BLaER1 treated with 17β-estradiol and CSF1 and Interleukin-3, amounts not matched to agents 10 nM and 100 nM (cell line): ENCODE data around the gene CLCN7.

Experiments
- H3K27ac ChIP-seq, 11 experiments: shearing (Covaris generic); formaldehyde crosslinking; 2 replicates each; pipeline ENCODE4 v1.8.1; 2022
- H3K27me3 ChIP-seq, 11 experiments: shearing (Covaris generic); formaldehyde crosslinking; 2 replicates each; pipeline ENCODE4 v1.8.1; 2022
- H3K36me3 ChIP-seq, 11 experiments: shearing (Covaris generic); formaldehyde crosslinking; 2 replicates each; pipeline ENCODE4 v1.8.1; 2022
- H3K4me1 ChIP-seq, 10 experiments: shearing (Covaris generic); formaldehyde crosslinking; 2 replicates each; pipeline ENCODE4 v1.8.1; 2022
- H3K4me2 ChIP-seq, 11 experiments: shearing (Covaris generic); formaldehyde crosslinking; 2 replicates each; pipeline ENCODE4 v1.8.1; 2022
- H3K4me3 ChIP-seq, 10 experiments: shearing (Covaris generic); formaldehyde crosslinking; 2 replicates each; pipeline ENCODE4 v1.8.1; 2022
- H3K9ac ChIP-seq, 11 experiments: shearing (Covaris generic); formaldehyde crosslinking; 2 replicates each; pipeline ENCODE4 v1.8.1; 2022
- H3K9me3 ChIP-seq, 11 experiments: shearing (Covaris generic); formaldehyde crosslinking; replicated peaks in 1 of 11; 2 replicates each; pipeline ENCODE4 v1.8.1; 2022
- H4K20me1 ChIP-seq, 11 experiments: shearing (Covaris generic); formaldehyde crosslinking; 2 replicates each; pipeline ENCODE4 v1.8.1; 2022
- Cebpa-rat ChIP-seq, 11 experiments: shearing (Covaris generic); IDR thresholded peaks; 2 replicates each; pipeline ENCODE4 v1.8.1; 2022

The CLCN7 gene

DNA sequence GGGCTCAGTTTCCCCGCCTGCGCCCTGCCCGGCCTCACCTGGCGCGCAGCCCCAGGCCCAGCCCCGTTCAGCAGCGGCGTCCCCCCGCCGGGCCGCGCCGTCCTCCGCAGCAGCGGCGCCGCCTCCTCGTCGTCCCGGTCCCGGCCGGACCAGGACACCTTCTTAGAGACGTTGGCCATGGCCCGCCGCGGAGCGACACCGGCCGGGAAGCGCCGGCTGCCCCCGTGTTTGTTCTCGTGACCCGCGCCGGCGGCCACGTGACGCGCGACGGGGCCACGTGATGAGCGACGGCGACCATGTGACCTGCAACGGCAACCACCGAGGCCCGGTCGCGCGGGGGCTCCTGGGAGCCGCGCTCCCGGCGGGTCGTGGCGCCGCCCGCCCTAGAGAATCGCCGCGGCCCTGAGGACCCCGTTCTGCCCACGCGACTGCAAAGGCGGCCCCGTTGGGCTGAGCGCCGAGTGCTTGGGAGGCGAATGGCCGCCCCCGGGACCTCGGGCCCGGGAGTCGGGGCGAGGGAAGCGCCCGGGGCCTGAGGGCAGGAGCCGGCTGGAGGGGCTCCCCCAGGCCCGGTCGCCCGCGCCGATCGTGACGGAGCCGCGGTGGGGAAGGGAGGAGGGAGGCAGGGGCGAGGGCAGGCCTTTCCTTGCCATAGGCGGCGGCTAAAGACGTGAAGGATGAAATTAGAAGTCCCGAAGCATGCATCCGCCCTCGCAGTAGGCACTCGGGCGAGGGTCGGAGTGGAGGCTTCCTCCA lies at the start of gene CLCN7:
Gene CLCN7, minus strand, starts transcription at position 233 of the 756 bp plus-strand sequence. Its CDS starts 54 bp downstream, at position 179.
- H3K4me2 ChIP-seq: peak within 1 kb of the TSS; percentile 94 to 99 (median 98)
- H4K20me1 ChIP-seq: peaks cover 0 to 31% (median 0%) of the 10 kb centered on the region in 11 experiments; a peak in 2 of 22 replicates
- no peak for TF ChIP-seq Cebpa-rat (IDR thresholded peaks at IDR 0.05)
- H3K36me3 ChIP-seq: no peaks in the 10 kb centered on the region
- peaks cover 0 to 11% (median 0%) of the 10 kb centered on the region in 11 experiments; a peak in 2 of 22 replicates for H3K9me3 ChIP-seq
- H3K4me1 ChIP-seq: peaks cover 55 to 65% (median 62%) of the 10 kb centered on the region in 10 experiments
- peak within 1 kb of the TSS; percentile 81 to 98 (median 94) for H3K4me3 ChIP-seq
- no peaks in the 10 kb centered on the region for H3K27me3 ChIP-seq
- peak within 1 kb of the TSS; percentile 95 to 99 (median 99) for H3K9ac ChIP-seq
- H3K27ac ChIP-seq: peak within 1 kb of the TSS; percentile 97 to 100 (median 99)

- H3K27me3 ChIP-seq: peaks cover 0 to 17% (median 0%) of the 10 kb centered on the region in 11 experiments; a peak in 8 of 22 replicates
- H3K9me3 ChIP-seq: no peaks in the 10 kb centered on the region
- H3K4me2 ChIP-seq: no peak overlapping the region
- peaks cover 0 to 30% (median 9%) of the 10 kb centered on the region in 11 experiments; a peak in 9 of 22 replicates for H4K20me1 ChIP-seq
- no peak for TF ChIP-seq Cebpa-rat (IDR thresholded peaks at IDR 0.05)
- H3K27ac ChIP-seq: no peak overlapping the region
- H3K9ac ChIP-seq: no peak overlapping the region
- H3K36me3 ChIP-seq: peaks cover 0 to 19% (median 0%) of the 10 kb centered on the region in 11 experiments; a peak in 7 of 22 replicates
- no peak overlapping the region for H3K4me3 ChIP-seq
- H3K4me1 ChIP-seq: peaks cover 12 to 35% (median 29%) of the 10 kb centered on the region in 10 experiments
These were observed 49.5 kb upstream of the CLCN7 start for GRCh38 chr16:1524366-1524765.

GRCh38 chr16:1523581-1524245 lies 48.9 kb upstream of the CLCN7 start:
- H3K4me3 ChIP-seq: no peak overlapping the region
- H3K4me1 ChIP-seq: peaks cover 12 to 33% (median 29%) of the 10 kb centered on the region in 10 experiments
- H3K27ac ChIP-seq: no peak overlapping the region
- peaks cover 0 to 28% (median 7%) of the 10 kb centered on the region in 11 experiments; a peak in 9 of 22 replicates for H4K20me1 ChIP-seq
- H3K9me3 ChIP-seq: no peaks in the 10 kb centered on the region
- H3K9ac ChIP-seq: no peak overlapping the region
- no peak overlapping the region for H3K4me2 ChIP-seq
- H3K36me3 ChIP-seq: peaks cover 0 to 20% (median 0%) of the 10 kb centered on the region in 11 experiments; a peak in 7 of 22 replicates
- H3K27me3 ChIP-seq: peaks cover 0 to 17% (median 0%) of the 10 kb centered on the region in 11 experiments; a peak in 8 of 22 replicates
- no peak for TF ChIP-seq Cebpa-rat (IDR thresholded peaks at IDR 0.05)

GRCh38 chr16:1520461-1520860 lies 45.6 kb upstream of the CLCN7 start:
- Histone ChIP-seq H3K36me3 (peaks cover 0 to 20% (median 0%) of the 10 kb centered on the region in 11 experiments; a peak in 7 of 22 replicates), H3K4me1 (peaks cover 0 to 4% (median 3%) of the 10 kb centered on the region in 10 experiments; a peak in 16 of 20 replicates), H3K27ac (no peak overlapping the region), H3K27me3 (peaks cover 0 to 5% (median 0%) of the 10 kb centered on the region in 11 experiments; a peak in 5 of 22 replicates), H3K9me3 (no peaks in the 10 kb centered on the region; a peak in 2 of 22 replicates), H3K9ac (no peak overlapping the region; a peak in 1 of 22 replicates), H4K20me1 (peaks cover 0 to 9% (median 0%) of the 10 kb centered on the region in 11 experiments; a peak in 3 of 22 replicates), H3K4me3 (no peak overlapping the region), H3K4me2 (no peak overlapping the region)
- TF ChIP-seq Cebpa-rat (IDR thresholded peaks at IDR 0.05): no peak

DNA sequence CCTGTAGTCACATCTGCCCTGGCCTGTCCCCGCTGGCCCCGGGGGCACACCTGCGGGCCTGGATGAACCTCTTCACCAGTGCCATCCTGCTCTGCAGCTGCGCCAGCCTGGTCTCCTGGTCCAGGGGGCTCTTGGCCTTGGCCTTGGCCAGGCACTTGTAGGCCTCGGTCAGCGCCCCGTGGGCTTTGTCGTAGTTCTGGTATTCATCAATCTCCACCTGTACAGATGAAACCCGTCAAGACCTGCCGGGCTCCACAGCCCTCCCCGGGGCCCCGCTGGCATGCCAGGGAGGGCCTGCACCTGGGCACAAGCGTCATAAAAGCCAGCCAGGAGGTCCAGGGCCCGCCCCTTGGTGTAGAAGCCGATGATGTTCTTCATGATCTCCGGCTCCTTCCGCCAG lies 45.0 kb upstream of the CLCN7 start:
- Histone ChIP-seq H3K36me3 (peaks cover 0 to 20% (median 0%) of the 10 kb centered on the region in 11 experiments; a peak in 7 of 22 replicates), H3K27ac (no peak overlapping the region), H4K20me1 (peaks cover 0 to 7% (median 0%) of the 10 kb centered on the region in 11 experiments; a peak in 2 of 22 replicates), H3K4me1 (no peaks in the 10 kb centered on the region), H3K9ac (no peak overlapping the region), H3K27me3 (no peaks in the 10 kb centered on the region), H3K9me3 (peaks cover 0 to 6% (median 5%) of the 10 kb centered on the region in 11 experiments; a peak in 12 of 22 replicates), H3K4me3 (no peak overlapping the region), H3K4me2 (no peak overlapping the region)
- TF ChIP-seq Cebpa-rat (IDR thresholded peaks at IDR 0.05): no peak

GRCh38 chr16:1518626-1519135 lies 43.9 kb upstream of the CLCN7 start:
- Histone ChIP-seq H3K9me3 (peaks cover 10 to 18% (median 16%) of the 10 kb centered on the region in 11 experiments), H3K27me3 (no peaks in the 10 kb centered on the region), H3K4me1 (no peaks in the 10 kb centered on the region), H3K4me2 (no peak overlapping the region), H3K36me3 (peaks cover 0 to 28% (median 8%) of the 10 kb centered on the region in 11 experiments; a peak in 16 of 22 replicates), H3K4me3 (no peak overlapping the region), H3K9ac (no peak overlapping the region), H4K20me1 (peaks cover 0 to 7% (median 0%) of the 10 kb centered on the region in 11 experiments; a peak in 2 of 22 replicates), H3K27ac (no peak overlapping the region)
- no peak for TF ChIP-seq Cebpa-rat (IDR thresholded peaks at IDR 0.05)

- Histone ChIP-seq H3K27ac (no peak overlapping the region), H3K27me3 (no peaks in the 10 kb centered on the region), H3K9ac (no peak overlapping the region), H3K4me2 (no peak overlapping the region), H3K36me3 (peaks cover 5 to 50% (median 40%) of the 10 kb centered on the region in 11 experiments; a peak in 21 of 22 replicates), H3K9me3 (peaks cover 16 to 29% (median 21%) of the 10 kb centered on the region in 11 experiments), H3K4me1 (peaks cover 7 to 15% (median 11%) of the 10 kb centered on the region in 10 experiments), H4K20me1 (peaks cover 0 to 29% (median 17%) of the 10 kb centered on the region in 11 experiments; a peak in 16 of 22 replicates), H3K4me3 (no peak overlapping the region)
- no peak for TF ChIP-seq Cebpa-rat (IDR thresholded peaks at IDR 0.05)
These were observed 39.7 kb upstream of the CLCN7 start for GRCh38 chr16:1514507-1514906.

- Histone ChIP-seq H3K27ac (no peak overlapping the region), H3K4me1 (peaks cover 20 to 29% (median 25%) of the 10 kb centered on the region in 10 experiments), H3K27me3 (no peaks in the 10 kb centered on the region), H4K20me1 (peaks cover 0 to 40% (median 28%) of the 10 kb centered on the region in 11 experiments; a peak in 17 of 22 replicates), H3K9ac (no peak overlapping the region), H3K4me2 (no peak overlapping the region), H3K4me3 (no peak overlapping the region), H3K9me3 (peaks cover 16 to 29% (median 21%) of the 10 kb centered on the region in 11 experiments), H3K36me3 (peaks cover 5 to 63% (median 47%) of the 10 kb centered on the region in 11 experiments)
- TF ChIP-seq Cebpa-rat (IDR thresholded peaks at IDR 0.05): no peak
These were observed 37.9 kb upstream of the CLCN7 start for GRCh38 chr16:1512774-1513173.
